Activated CD8-positive, alpha-beta memory T cell treated with anti-CD3 and anti-CD28 coated beads, Interleukin-2, amount 50 U/mL, for 1 hour (primary cell): Measurements from ENCODE around the gene C3orf52.

Source experiments
- DNase-seq: peaks from one replicate; pipeline ENCODE4 v3.0.0-alpha.2; 2020; ENCODE audit errors: extremely low read depth

The C3orf52 gene

DNA sequence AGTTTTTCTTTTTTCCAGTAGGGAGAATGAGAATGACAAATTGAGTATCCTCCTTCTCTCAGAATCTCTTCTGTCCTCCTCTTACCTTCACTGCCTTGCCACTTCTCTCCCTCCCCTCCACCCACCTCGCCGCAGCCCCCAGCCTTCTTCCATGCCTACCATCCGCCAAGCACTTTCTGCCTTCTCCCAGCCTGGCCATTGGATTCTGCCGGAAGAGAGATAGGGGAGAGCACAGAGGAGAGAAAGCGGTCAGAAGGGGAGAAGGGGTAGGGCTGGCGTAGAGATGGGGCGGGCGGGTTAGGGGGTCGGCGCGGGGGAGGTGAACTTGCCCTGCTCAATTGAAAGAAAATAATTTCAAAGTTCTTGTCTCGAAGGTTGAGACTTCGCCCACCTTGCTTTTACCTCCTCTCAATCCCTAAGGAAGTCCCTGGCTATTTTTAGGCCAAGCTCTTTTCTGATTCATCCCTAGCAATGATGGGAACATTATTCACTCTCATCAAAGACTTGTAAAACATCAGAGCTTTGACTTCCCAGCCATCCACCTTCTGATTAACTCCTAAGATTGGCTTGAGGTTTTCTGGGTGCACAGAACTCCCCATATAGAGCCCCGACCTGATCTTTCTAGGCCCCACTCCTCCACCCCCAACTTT lies 811 bp downstream of the C3orf52 start:
- no peak for DNase-seq

DNA sequence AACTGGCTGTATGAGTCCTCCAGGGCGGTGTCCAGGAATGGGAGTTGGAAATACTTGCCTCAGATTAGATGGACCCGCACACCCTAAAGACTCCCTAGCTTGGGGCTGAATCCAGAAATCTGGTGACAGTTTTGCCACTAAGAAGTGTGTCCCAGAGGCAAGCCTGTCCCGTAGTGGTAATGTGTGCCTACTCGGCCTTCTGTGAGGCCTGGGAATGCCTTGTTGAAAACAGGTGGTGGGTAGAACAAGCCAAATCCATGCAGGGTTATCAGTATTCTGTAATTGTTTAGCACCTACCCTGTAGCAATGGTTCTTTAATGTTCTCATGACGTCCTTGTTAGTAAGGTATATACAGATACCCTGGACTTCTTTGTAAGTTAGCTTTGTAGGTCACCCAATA lies 1.6 kb downstream of the C3orf52 start:
- no peak for DNase-seq

DNA sequence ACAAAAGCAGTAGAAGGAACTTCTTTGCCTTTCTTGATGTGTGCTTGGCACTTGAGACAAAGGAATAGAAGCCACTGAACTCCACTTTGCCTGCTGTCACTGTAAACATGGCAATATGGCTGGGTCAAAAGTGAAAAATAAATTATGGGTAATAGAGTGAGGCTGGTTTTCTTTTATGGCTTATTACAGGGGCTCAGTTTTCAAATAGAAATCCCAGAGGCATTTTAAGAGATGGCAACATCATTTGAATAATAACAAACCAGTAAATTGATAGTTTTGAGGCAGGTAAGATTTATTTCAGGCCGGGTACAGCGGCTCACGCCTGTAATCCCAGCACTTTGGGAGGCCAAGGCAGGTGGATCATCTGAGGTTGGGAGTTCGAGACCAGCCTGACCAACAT lies 2.8 kb downstream of the C3orf52 start:
- DNase-seq = no peak

DNA sequence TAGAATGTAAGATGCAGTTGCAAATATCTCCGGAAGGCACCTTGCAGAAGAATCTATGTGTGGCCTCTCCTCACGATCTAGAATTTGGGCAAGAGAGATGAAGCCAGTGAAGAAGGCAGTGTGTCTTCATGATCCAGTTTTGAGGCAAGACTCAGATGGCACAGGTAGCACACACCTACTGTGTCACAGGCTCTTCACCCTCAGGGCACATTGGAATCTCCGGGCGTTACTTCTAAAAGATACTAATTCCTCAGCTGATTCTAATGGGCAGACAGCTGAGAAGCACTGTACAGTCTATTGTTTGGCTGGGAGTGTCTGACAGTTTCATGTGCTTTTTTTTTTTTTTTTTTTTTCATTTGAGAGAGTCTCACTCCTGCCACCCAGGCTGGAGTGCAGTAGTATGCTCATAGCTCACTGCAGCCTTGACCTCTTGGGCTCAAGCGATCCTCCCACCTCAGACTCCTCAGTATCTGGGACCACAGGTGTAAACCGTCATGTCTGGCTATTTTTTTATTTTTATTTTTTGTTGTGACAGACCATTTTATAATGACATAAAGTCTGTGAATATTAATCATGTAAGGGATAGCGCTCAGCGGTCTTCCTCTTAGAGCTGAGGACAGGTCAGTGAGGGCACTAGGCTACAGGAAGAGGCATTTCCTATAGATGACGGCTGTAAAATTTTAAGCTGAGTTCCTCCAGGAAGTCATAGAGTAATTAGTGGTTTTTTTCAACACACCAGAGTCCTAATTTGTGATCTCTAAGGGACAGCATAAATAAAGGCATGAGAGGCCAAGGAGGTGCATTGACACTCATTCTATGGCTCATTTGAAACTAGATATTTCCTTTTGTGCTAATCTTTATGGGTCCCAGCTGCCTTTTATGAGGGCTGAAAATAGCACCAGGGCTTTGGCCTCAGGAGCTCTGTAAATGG lies 4.0 kb downstream of the C3orf52 start:
- DNase-seq = no peak

DNA sequence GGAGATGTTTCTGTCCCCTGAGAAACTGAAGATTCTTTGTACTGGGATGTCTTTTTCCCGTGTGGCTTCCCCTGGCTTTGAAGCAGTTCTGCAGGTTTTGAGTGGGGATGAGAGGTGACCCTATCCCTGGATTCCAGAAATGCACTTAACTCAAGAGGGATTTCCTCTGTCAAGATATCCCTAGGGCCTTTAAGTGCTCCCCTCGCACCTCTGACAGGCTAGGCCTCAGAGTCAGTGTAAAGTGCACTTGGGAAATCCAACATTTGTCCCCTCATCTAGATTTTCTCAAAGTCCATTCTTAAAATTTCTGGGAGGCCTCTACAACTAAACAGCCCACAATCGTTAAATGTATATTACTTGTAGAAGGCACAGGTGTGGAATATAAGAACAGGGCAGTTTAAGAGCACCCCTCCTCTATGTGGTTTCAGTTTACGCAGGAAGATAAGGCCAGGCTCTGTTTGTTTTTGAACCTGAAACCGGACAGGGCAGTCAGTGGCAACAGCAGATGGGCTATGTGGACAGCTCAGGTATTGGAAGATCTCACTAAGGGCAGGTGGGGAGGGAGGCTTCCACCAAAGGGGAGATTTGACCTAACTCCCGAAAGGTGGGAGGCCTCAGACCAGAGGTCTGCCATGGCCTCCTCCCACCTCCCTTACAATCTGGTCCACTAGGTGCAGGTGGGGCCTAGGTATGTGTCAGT lies 4.8 kb downstream of the C3orf52 start:
- no peak for DNase-seq

DNA sequence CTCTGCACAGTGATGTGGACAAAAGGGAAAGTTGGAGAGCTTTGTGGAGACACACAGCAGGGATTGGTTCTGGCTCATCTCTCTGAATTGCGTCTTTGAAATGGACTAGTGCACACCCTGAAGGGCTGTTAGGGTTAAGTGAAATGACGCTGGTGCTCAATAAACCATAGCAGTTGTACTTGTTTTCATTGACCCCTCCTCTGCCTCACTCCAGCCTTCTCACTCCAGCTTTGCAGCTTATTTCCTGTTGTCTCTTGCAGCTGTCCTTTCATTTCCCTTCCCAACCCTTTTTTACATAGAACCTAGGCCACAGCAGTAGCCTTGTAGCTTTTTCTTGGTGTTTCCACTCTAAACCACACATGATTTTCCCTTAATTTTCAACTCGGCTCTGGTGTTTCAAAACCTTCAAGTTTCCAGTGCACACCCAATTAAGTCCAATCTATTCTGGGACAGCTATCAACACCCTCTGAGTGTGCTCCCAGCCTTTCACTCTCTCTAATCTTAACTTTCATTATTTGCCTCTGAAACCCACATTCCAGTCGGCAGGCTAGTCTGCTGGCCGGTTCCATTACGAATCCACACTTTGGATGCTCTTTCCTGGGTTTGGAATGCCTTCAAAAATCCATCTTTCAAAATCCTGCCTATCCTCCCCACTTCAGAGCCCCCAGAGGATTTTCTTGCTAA lies 6.4 kb downstream of the C3orf52 start:
- DNase-seq = no peak

DNA sequence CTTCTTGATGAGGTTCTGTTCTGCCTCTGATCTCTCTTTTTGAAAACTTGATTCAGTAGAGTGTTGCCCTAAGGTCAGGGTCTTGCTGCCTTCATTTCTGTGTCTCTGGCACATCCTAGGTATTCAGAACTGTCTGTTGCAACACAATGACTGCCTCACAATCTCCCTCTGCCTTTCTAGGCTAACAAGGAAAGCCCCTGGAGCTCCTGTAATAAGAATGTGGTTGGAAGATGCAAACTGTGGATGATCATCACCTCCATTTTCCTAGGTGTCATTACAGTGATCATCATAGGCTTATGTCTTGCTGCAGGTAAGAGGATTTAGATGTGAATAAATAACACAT lies 7.0 kb downstream of the C3orf52 start:
- no peak for DNase-seq

DNA sequence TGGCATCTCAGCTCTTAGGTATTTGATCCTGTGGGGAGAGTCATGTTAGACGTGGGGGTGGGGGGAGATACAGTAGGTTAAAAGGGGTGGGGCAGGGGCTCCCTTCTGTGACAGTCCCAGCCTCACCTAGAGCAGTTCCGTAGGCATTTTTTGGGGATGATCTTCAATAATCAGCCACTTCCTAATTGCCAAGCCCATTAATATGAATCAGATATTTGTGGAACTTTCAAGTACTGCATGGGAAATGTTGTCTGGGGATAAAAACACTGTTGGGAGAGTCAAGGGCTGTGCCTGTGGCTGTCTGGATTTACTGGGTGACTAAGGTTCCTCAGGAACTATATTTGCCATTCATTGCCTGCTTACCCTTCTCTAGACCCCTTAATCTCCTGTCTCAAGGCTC lies 9.5 kb downstream of the C3orf52 start:
- DNase-seq = no peak

DNA sequence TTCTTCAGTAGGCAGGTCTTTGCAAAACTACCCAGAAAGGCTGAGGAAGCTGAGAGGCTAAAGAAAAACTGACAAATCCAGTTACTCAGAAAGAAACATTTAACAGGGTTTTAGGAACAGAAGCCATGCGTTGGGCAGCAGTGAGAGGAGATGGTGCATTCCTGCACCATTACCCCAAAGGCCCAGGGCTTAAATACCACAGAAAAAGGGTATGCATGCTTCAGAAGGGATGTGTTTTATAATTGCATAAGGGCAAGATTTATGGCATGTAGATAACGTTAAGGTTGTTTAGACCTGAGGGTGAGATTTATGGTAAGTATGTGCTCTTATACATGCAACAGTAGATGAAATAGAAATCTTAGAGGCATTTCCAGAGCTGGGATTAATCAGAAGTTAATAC lies 10.0 kb downstream of the C3orf52 start:
- no peak for DNase-seq

DNA sequence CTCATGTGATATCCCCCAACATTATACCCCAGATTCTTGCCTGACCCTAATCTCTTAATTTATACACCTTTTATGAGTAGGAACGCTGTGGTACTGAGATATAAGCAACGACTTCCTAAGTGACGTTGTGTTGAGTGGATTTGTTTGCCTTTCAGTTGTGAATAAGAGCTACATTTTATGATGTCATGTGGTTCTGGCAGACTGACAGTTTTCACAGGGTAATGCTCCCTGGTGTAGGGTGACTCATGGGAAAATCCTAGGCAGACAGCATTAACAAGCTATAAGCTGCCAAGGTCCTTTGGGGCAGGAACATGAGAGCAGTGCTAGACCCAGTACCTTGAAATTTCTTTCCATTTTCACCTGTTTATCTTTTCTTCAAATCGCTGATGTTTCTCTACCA lies 11.2 kb downstream of the C3orf52 start:
- DNase-seq = no peak

DNA sequence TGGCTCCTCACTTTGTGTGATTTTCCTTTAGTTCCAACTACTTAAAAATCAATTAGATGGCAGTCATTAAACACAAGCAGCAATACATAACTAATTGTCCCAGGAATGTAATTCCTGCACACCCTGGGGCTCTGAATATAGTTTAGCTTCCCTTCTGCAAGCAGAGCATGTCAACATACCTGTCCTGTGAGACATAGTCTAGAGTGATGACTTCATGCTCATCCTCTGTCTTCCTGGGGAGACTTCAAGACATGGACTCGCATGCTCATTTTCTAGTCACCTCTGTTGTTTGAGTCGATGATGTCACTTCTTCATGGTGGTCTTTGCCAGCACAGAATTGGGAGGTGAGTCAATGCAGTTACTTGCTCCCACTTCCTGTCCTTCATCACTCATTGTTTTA lies 15.7 kb downstream of the C3orf52 start:
- no peak for DNase-seq

DNA sequence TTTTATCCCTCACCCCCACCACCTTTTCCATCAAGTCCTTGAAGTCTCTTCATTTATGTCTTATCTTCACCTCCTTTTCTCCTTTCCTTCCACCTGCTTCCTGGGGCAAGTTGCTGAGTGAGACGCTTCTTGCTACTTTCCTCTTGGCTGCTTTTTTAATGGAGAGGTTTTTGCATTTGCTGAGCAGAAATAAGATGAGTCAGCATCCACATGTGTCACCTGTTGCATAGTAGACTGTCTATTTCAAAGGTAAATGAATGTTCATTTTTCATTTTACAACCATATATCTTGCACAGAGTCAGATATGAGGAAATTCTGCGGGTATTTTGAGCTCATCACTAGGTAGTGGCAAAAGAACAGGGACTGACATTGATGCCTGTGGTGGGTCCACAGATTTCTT lies 18.6 kb downstream of the C3orf52 start:
- DNase-seq = no peak

DNA sequence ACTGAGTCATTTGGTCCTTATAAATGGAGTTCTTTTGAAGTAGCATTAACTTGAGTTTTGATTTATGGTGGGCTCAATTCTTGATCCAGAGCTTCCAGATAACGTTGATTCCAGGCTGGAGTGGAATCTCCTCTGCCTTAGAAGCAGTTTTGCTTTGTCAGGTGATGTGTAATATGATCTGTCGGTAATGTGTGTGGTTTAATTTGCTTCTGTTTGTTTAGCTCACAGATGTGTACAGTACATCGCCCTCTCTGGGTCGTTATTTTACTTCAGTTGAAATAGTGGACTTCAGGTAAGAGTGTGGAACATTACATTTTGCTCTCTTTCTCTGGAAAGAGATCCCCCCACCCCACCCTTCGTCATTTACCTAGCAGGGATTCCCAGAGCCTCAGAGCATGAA lies 23.1 kb downstream of the C3orf52 start:
- DNase-seq = no peak

DNA sequence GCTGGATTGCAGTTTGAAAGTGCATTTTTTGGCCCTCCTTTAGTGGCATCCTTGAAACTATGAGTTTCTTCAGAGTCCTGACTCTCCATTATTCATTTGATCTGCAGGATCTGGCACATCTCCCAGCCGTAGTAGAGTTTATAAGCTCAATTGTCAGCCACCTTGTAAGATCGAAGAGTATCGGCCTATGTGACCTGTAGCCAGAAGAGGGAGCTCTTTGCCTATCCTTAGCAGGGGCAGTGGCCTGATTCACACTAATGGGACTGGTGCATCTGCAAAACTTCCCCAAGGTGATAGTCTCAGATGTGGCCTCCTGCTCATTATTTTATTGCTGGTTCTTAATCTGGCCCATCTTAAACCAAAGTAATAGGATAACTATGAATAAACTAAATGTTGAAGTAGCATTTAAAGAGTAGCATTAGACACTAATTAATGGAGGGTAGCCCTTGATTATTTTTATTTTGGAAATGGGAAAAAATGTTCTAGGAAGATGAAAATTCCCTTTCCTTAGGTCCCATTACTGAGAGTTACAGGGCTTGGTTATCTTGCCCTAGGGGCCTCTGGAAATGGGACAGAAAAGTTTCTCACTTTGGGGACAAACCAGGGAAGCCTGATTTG lies 25.7 kb downstream of the C3orf52 start:
- DNase-seq = peak; percentile 51

DNA sequence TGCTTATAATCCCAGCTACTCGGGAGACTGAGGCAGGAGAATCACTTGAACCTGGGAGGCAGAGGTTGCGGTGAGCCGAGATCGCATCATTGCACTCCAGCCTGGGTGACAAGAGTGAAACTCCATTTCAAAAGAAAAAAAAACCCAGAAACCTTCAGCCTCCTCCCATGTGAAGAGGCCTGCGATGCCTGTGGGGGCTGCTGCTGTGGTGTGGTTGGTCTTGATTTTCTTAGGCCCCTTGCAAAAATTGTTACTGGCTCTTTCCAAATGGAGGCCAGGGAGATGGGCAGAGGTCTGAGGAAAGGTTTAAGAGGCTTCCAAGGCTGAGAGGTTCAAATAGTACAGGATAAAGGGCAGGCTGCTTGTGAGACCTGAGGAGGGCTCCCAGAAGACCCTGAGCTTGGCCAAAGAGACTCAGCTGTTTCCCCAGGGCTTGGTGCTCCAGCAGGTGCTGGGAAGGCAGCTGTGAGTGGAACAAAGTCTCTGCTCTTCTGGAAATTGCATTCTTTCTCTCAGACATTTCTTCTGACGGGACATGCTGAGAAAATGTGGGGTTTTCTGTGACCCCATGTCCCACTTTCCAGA lies 28.5 kb downstream of the C3orf52 start:
- no peak for DNase-seq

DNA sequence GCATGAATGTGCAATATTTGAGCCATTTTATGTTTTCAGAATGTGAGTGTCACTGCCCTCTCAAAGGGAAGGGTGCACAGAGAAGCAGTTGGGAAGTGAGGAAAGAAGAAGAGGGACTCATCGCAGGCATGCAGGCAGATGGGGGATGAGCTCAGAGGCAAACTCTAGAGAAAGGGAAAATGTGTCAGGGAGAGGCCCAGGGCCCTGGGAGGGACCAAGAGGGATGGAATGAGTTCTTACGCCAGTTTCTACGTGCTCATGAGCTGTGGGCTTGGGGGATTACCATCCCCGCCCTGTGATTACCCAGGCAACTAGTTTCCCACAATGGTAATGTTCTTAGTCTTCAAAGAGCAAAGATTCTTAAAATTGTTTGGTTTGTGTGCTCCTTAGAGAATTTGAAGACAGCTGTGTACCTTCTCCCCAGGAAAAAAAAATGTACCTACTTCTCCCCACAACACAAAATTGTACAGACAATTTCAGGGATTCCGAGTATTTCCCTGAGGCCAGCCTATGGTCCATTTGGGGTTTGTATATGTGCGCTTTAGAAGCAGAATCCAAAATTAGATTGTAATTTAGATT lies 29.1 kb downstream of the C3orf52 start:
- no peak for DNase-seq

DNA sequence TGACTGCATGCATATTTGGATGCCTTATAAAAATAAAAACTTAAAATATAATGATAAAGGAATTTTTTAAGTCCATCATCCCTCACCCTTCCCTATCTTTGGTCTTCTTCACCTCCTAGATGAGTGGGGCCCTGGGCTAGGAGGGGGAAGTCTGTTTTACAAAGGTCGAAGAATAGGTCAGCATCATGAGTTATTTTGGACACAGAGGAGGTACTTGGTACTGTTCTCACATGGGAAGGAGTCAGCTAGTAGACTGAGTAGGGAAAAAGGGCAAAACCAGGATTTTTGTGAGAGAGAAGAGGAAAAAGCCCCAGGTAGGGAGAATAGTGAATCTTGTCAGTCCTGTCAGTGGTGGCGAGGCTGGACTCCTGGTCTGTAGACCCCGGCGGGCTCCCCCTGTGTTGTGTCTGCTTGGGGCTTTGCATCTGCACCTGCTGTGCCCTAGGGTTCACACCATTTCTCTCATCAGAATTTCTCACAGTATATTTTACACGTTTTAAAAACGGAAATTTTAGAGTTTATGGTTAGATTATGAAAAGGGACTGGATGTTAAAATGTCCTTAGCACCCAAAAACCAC lies 29.7 kb downstream of the C3orf52 start:
- DNase-seq = no peak

DNA sequence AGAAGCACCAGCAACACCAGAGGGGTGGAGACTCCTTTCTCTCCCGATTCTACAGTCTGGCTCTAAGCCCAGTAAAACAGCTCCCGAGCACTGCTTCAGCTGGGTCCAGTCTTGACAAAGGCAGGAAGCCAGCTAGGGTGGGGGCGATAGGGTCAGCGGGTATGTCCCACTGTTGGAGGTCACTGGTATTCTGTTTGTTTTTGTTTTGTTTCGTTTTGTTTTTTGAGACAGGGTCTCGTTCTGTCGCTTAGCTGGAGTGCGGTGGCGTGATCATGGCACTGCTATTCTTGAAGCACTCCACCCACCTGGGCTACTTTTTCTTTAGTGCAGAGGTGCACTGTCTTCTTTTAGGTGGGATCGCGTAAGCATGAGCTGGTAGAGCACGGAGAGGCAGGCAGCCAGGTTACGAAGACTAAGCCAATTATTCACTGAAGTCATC lies 30.6 kb downstream of the C3orf52 start:
- no peak for DNase-seq

DNA sequence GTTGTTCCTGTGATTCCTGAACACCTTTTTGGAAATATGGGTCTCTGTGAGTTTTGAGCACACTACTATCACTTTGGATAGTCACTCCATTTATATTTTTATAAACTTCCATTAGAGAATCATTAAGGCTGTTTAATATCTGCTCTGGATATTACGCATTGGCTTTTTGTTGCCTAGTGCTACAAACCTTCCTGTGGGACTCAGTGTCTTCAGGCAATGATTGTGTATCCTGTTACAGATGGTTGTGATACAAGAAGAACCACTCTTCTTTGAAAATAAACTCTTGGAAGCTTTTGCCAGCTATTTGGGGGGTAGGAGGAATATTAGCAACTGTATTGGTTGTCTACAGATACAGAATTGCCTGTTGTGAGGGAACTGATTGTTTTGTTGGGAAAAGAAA lies 31.2 kb downstream of the C3orf52 start:
- DNase-seq = no peak

DNA sequence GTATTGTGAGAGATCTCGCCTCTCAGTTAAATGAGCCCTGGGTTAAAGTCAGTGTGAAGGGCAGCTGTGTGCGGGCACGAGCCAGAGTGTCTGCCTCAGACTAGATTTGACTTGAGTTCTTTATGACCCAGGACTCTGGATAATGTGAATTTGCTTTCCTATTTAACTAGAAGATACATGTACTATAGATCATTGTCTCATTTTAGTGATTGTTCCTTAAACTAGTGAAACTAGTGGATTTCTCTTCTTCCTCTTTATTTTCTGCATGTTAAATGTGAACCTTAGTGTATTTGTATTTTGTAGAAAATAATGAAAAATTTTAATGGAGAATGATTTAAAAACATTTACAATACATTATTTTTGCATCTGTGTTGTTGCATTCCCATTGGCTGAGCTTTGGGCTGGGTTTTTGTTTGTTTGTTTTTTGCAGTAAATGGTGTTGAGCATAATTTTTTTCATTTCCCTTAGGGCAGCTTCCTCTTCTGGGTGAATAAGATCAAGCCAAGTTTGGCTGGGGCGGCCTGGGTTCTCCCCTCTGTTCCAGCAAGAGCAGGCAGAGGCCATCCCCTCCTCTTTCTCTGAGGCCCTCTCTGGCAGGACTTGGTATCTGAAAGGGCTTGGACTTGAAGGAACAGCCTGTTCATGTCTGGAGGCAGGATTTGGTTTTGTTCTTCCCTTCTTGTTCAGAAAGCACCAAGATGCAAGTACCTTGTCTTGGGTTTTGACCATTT lies 31.8 kb downstream of the C3orf52 start:
- DNase-seq = no peak
